HepG2 (cell line): ENCODE measurements around the gene ZBTB7A. TPM values are rescaled to one million over a fixed set of nuclear protein-coding genes. Genes with fewer than 3 reads are reported as not detected.

Experiments used
- ATAC-seq: fragments of 200-7000 bp; cut with Tn5 transposase; 3 replicates; pipeline ENCODE4 v1.9.1; 2020; ENCODE audit warnings: mild to moderate bottlenecking, moderate library complexity
- BruUV-seq: library from RNA; stranded (reverse); fragments of 400-500 nt; replicated peaks from 2 replicates; lab custom pipeline; 2021; lab: Mats Ljungman, UMichigan
- CTCF ChIA-PET: fragments of 300-600 bp; formaldehyde crosslinking; extraction: SDS; loops from one replicate; lab custom pipeline; 2021; ENCODE audit warnings: low total read pairs, inconsistent platforms, low intra/inter-chr PET ratio; lab: Yijun Ruan, JAX
- POLR2A ChIA-PET: fragments of 350-600 bp; sonication (Branson Sonifier 250); formaldehyde crosslinking; loops from one replicate; lab custom pipeline; 2020; ENCODE audit warnings: antibody characterized with exemption, inconsistent platforms; lab: Yijun Ruan, JAX
- DNase-seq: peaks from one replicate; pipeline ENCODE4 v3.0.0-alpha.2; 2015; ENCODE audit warnings: low spot score
- FAIRE-seq: peaks from 3 replicates; lab custom pipeline; 2011; peaks lifted over from hg19 to GRCh38; lab: Jason Lieb, UNC
- H2AFZ ChIP-seq: one replicate; pipeline ENCODE4 v1.6.1; 2011; ENCODE audit warnings: low read length, inconsistent platforms
- H3K27ac ChIP-seq: fragments of 300-600 bp; 3 replicates; pipeline ENCODE4 v1.8.0; 2011; ENCODE audit warnings: mixed run types, mild to moderate bottlenecking, mixed read lengths, low read length, inconsistent platforms; ENCODE audit not compliant: insufficient read depth; ENCODE audit errors: extremely low read length
- H3K27me3 ChIP-seq, 2 experiments: fragments of 200-600 bp in 1 of 2; 2 replicates in 1 of 2; 3 replicates in 1 of 2; pipeline versions ENCODE4 v1.6.0 to v1.8.0; 2011; ENCODE audit warnings: low read length in 2 of 2, mild to moderate bottlenecking in 2 of 2, moderate library complexity in 2 of 2, inconsistent platforms in 1 of 2; ENCODE audit not compliant: insufficient read depth in 2 of 2, control insufficient read depth in 1 of 2
- H3K36me3 ChIP-seq, 2 experiments: fragments of 200-600 bp in 1 of 2; replicated peaks in 1 of 2; 2 replicates in 1 of 2; 3 replicates in 1 of 2; pipeline versions ENCODE4 v1.5.1 to v1.8.0; 2011; ENCODE audit warnings: low read length in 2 of 2, inconsistent platforms in 1 of 2; ENCODE audit not compliant: insufficient read depth in 2 of 2, control insufficient read depth in 1 of 2
- H3K4me1 ChIP-seq: 2 replicates; pipeline ENCODE4 v1.5.1; 2012; ENCODE audit warnings: low read length, inconsistent platforms; ENCODE audit not compliant: insufficient read depth
- H3K4me2 ChIP-seq: 2 replicates; pipeline ENCODE4 v1.6.0; 2011; ENCODE audit warnings: low read depth, low read length, inconsistent platforms
- H3K4me3 ChIP-seq, 3 experiments: fragments of 200-600 bp in 1 of 3; sonication (generic), shearing (Covaris generic) in 1 of 3; replicated peaks in 1 of 3; 2 replicates each; pipeline ENCODE4 v1.5.1; 2011 to 2016; ENCODE audit warnings: low read length in 3 of 3, inconsistent platforms in 2 of 3, low read depth in 2 of 3, mild to moderate bottlenecking in 2 of 3, control low read depth in 1 of 3, mixed read lengths in 1 of 3; ENCODE audit not compliant: insufficient read depth in 1 of 3
- H3K79me2 ChIP-seq: one replicate; pipeline ENCODE4 v1.6.1; 2011; ENCODE audit warnings: low read length, inconsistent platforms; ENCODE audit not compliant: insufficient read depth
- H3K9ac ChIP-seq: 2 replicates; pipeline ENCODE4 v1.6.0; 2011; ENCODE audit warnings: mild to moderate bottlenecking, low read depth, low read length, inconsistent platforms; ENCODE audit not compliant: insufficient read depth
- H3K9me3 ChIP-seq: 2 replicates; pipeline ENCODE4 v1.5.1; 2012; ENCODE audit warnings: mild to moderate bottlenecking, low read length
- H4K20me1 ChIP-seq: 2 replicates; pipeline ENCODE4 v1.6.0; 2011; ENCODE audit warnings: inconsistent platforms, mild to moderate bottlenecking, low read length, moderate library complexity; ENCODE audit not compliant: insufficient read depth
- CBX5 ChIP-seq: sonication (generic); formaldehyde crosslinking; IDR thresholded peaks from 2 replicates; pipeline ENCODE4 v1.4.0; 2020; ENCODE audit warnings: missing genetic modification reagents, borderline replicate concordance
- CSRNP1 ChIP-seq: sonication (generic); formaldehyde crosslinking; IDR thresholded peaks from 2 replicates; pipeline ENCODE4 v1.8.1; 2023; ENCODE audit warnings: mild to moderate bottlenecking, missing genetic modification reagents
- GATAD2A ChIP-seq: IDR thresholded peaks from 2 replicates; pipeline ENCODE4 v1.6.1; 2016
- HNRNPK ChIP-seq: fragments of 200-400 bp; formaldehyde crosslinking; IDR thresholded peaks from 2 replicates; pipeline ENCODE4 v1.6.1; 2018; ENCODE audit warnings: low read length, low read depth, moderate library complexity, mild to moderate bottlenecking; ENCODE audit not compliant: poor library complexity, severe bottlenecking
- HNRNPL ChIP-seq: fragments of 200-400 bp; formaldehyde crosslinking; IDR thresholded peaks from 2 replicates; pipeline ENCODE4 v1.6.1; 2017; ENCODE audit warnings: mild to moderate bottlenecking, low read depth, low read length
- JUNB ChIP-seq: sonication (generic); formaldehyde crosslinking; IDR thresholded peaks from 2 replicates; pipeline ENCODE4 v1.8.0; 2022; ENCODE audit warnings: missing genetic modification reagents, mild to moderate bottlenecking, borderline replicate concordance
- MYNN ChIP-seq: sonication (generic); formaldehyde crosslinking; IDR thresholded peaks from 2 replicates; pipeline ENCODE4 v1.4.0; 2020; ENCODE audit warnings: mild to moderate bottlenecking, low read depth, missing genetic modification reagents
- PHF21A ChIP-seq: sonication (generic); formaldehyde crosslinking; IDR thresholded peaks from 2 replicates; pipeline ENCODE4 v1.5.0; 2020; ENCODE audit warnings: mild to moderate bottlenecking, missing genetic modification reagents
- POLR2G ChIP-seq: fragments of 200-400 bp; formaldehyde crosslinking; IDR thresholded peaks from 2 replicates; pipeline ENCODE4 v1.6.1; 2018; ENCODE audit warnings: mild to moderate bottlenecking, low read depth, low read length, moderate library complexity
- SMAD9 ChIP-seq: sonication (generic); formaldehyde crosslinking; IDR thresholded peaks from 2 replicates; pipeline ENCODE4 v1.5.1; 2020; ENCODE audit warnings: mild to moderate bottlenecking, missing genetic modification reagents
- STAT5B ChIP-seq: sonication (generic); formaldehyde crosslinking; IDR thresholded peaks from 2 replicates; pipeline ENCODE4 v1.4.0; 2020; ENCODE audit warnings: missing genetic modification reagents
- TOE1 ChIP-seq: sonication (generic); formaldehyde crosslinking; IDR thresholded peaks from 2 replicates; pipeline ENCODE4 v1.4.0; 2020; ENCODE audit warnings: mild to moderate bottlenecking, missing genetic modification reagents
- ZFP90 ChIP-seq: sonication (generic); formaldehyde crosslinking; IDR thresholded peaks from 2 replicates; pipeline ENCODE4 v1.8.0; 2022; ENCODE audit warnings: missing genetic modification reagents, mild to moderate bottlenecking, inconsistent platforms, borderline replicate concordance
- ZNF256 ChIP-seq: sonication (generic); formaldehyde crosslinking; conservative IDR thresholded peaks from 2 replicates; pipeline ENCODE4 v1.4.0; 2020; ENCODE audit warnings: missing genetic modification reagents
- ZNF292 ChIP-seq: sonication (generic); formaldehyde crosslinking; IDR thresholded peaks from 2 replicates; pipeline ENCODE4 v1.8.1; 2022; ENCODE audit warnings: mild to moderate bottlenecking, low read depth, missing genetic modification reagents, borderline replicate concordance
- ZNF441 ChIP-seq: sonication (generic); formaldehyde crosslinking; IDR thresholded peaks from 2 replicates; pipeline ENCODE4 v1.7.0; 2021; ENCODE audit warnings: missing genetic modification reagents, borderline replicate concordance
- ZNF607 ChIP-seq: sonication (generic); formaldehyde crosslinking; IDR thresholded peaks from 2 replicates; pipeline ENCODE4 v1.5.1; 2020; ENCODE audit warnings: missing genetic modification reagents, mild to moderate bottlenecking, borderline replicate concordance
- ZNF652 ChIP-seq: IDR thresholded peaks from 2 replicates; pipeline ENCODE4 v1.6.1; 2016; ENCODE audit warnings: low read depth, borderline replicate concordance
- ZNF792 ChIP-seq: IDR thresholded peaks from 2 replicates; pipeline ENCODE4 v1.6.1; 2016
- ZNF816 ChIP-seq: sonication (generic); formaldehyde crosslinking; IDR thresholded peaks from 2 replicates; pipeline ENCODE4 v1.8.0; 2022; ENCODE audit warnings: missing genetic modification reagents, mild to moderate bottlenecking, borderline replicate concordance
- ZNF878 ChIP-seq: sonication (generic); formaldehyde crosslinking; IDR thresholded peaks from 2 replicates; pipeline ENCODE4 v1.8.1; 2023; ENCODE audit warnings: mild to moderate bottlenecking, missing genetic modification reagents, moderate library complexity
- WGBS: methylation state at CpG from one replicate; pipeline ENCODE4 v1.1.6; 2017; ENCODE audit warnings: low lambda C conversion rate; 5-methylcytosine and 5-hydroxymethylcytosine counted together
- in situ Hi-C: cut with HindIII; loops from 2 replicates; pipeline ENCODE4 v1.10.0; 2017; ENCODE audit warnings: low pct_unique_long_range_greater_than_20kb; ENCODE audit not compliant: extremely low pct_ligation_motif_present
- intact Hi-C: fragments of 100-400 bp; cut with micrococcal nuclease; formaldehyde crosslinking; loops from one replicate; pipeline ENCODE4 v1.10.0; 2022; ENCODE audit not compliant: unreplicated experiment
- polyA plus RNA-seq, 8 experiments: library from polyadenylated mRNA; depleted of rRNA in 3 of 8; stranded (reverse) in 7 of 8; unstranded in 1 of 8; fragments of >200 nt; fragmentation: Illumina TruSeq in 4 of 8; extraction: Trizol in 4 of 8; gene quantifications; 2 replicates each; pipeline versions ENCODE4 v1.2.1 to v1.2.3, GENCODE V29; 2011 to 2016; ENCODE audit warnings: low read depth in 4 of 8, missing spikeins in 1 of 8, mixed read lengths in 1 of 8; ENCODE audit not compliant: insufficient read depth in 1 of 8
- total RNA-seq, 5 experiments: library from RNA; depleted of rRNA; stranded (reverse); fragments of >200 nt; fragmentation: Illumina TruSeq; extraction: Trizol; gene quantifications; 2 replicates each; pipeline ENCODE4 v1.2.3, GENCODE V29; 2016; ENCODE audit warnings: low read depth in 1 of 5
- TF ChIP-seq, protein P1 (sequence below): sonication (generic); formaldehyde crosslinking; IDR thresholded peaks from 2 replicates; pipeline ENCODE4 v1.9.0; 2021; ENCODE audit warnings: missing genetic modification reagents, mild to moderate bottlenecking, borderline replicate concordance
- TF ChIP-seq, protein P2 (sequence below): sonication (generic); formaldehyde crosslinking; IDR thresholded peaks from 2 replicates; pipeline ENCODE4 v1.8.0; 2022; ENCODE audit warnings: mild to moderate bottlenecking, missing genetic modification reagents, moderate library complexity
- TF ChIP-seq, protein P3 (sequence below): IDR thresholded peaks from 2 replicates; pipeline ENCODE4 v1.6.1; 2016; ENCODE audit warnings: low read depth, borderline replicate concordance

ZBTB7A gene
- total and polyA plus RNA-seq, 2 of the 13 experiments (the other 11 are each of a cell fraction or from before 2014, with no cell fraction given), result 3.6 to 4.0 TPM

GRCh38 chr19:4042731-4043082 lies 24.0 kb downstream of the ZBTB7A start:
- no peak for FAIRE-seq
- TF ChIP-seq ZFP90 (CRISPR knock-in tag), result 0 out of 2 replicates have a peak, but pooled peaks have one; percentile 62
- TF ChIP-seq ZNF652, result no peak
- TF ChIP-seq TOE1 (CRISPR knock-in tag), result no peak
- TF ChIP-seq, protein P1, sequence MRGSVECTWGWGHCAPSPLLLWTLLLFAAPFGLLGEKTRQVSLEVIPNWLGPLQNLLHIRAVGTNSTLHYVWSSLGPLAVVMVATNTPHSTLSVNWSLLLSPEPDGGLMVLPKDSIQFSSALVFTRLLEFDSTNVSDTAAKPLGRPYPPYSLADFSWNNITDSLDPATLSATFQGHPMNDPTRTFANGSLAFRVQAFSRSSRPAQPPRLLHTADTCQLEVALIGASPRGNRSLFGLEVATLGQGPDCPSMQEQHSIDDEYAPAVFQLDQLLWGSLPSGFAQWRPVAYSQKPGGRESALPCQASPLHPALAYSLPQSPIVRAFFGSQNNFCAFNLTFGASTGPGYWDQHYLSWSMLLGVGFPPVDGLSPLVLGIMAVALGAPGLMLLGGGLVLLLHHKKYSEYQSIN (CRISPR knock-in tag), result no peak
- TF ChIP-seq STAT5B (CRISPR knock-in tag), result no peak
- no peak for TF ChIP-seq ZNF256 (CRISPR knock-in tag)
- no peak for TF ChIP-seq ZNF292 (CRISPR knock-in tag)
- TF ChIP-seq, protein P2, sequence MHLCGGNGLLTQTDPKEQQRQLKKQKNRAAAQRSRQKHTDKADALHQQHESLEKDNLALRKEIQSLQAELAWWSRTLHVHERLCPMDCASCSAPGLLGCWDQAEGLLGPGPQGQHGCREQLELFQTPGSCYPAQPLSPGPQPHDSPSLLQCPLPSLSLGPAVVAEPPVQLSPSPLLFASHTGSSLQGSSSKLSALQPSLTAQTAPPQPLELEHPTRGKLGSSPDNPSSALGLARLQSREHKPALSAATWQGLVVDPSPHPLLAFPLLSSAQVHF (CRISPR knock-in tag), result no peak
- TF ChIP-seq HNRNPK, result no peak
- no peak for TF ChIP-seq SMAD9 (CRISPR knock-in tag)
- no peak for TF ChIP-seq CSRNP1 (CRISPR knock-in tag)
- TF ChIP-seq PHF21A (CRISPR knock-in tag), result no peak
- TF ChIP-seq GATAD2A (CRISPR knock-in tag), result no peak
- TF ChIP-seq CBX5 (CRISPR knock-in tag), result no peak
- TF ChIP-seq MYNN (CRISPR knock-in tag), result no peak
- TF ChIP-seq, protein P3, sequence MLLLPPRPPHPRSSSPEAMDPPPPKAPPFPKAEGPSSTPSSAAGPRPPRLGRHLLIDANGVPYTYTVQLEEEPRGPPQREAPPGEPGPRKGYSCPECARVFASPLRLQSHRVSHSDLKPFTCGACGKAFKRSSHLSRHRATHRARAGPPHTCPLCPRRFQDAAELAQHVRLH (CRISPR knock-in tag), result no peak
- no peak for TF ChIP-seq ZNF792
- TF ChIP-seq JUNB, result no peak
- no peak for TF ChIP-seq ZNF878 (CRISPR knock-in tag)
- TF ChIP-seq HNRNPL, result peak; percentile 90
- no peak for TF ChIP-seq ZNF441 (CRISPR knock-in tag)
- TF ChIP-seq ZNF607 (CRISPR knock-in tag), result no peak
- TF ChIP-seq ZNF816 (CRISPR knock-in tag), result no peak
- 0 out of 2 replicates have a peak, but pooled peaks have one; percentile 39 for TF ChIP-seq POLR2G

More at GRCh38 chr19:4042731-4043082, 24.0 kb downstream of the ZBTB7A start:
- BruUV-seq, result no TSS peak
- ChIA-PET POLR2A (interaction anchor here (2.8 kb wide), 1 partner anchor 10 kb away, joined by 11 read pairs; no protein-coding TSS in a partner anchor), CTCF (no interaction called here)
- Histone ChIP-seq H3K4me1 (no peaks in the 10 kb centered on the region; the same call in 1 of the 2 replicates), H3K27me3 (no peaks in the 10 kb centered on the region; a peak in 1 of 5 replicates), H3K9ac (no peak overlapping the region), H3K79me2 (no peaks in the 10 kb centered on the region), H3K36me3 (peaks cover 6 to 10% of the 10 kb centered on the region in 2 experiments; a peak in 4 of 5 replicates), H3K4me2 (no peak overlapping the region), H2AFZ (no peak overlapping the region), H3K4me3 (no peak overlapping the region), H3K9me3 (no peaks in the 10 kb centered on the region), H4K20me1 (peaks cover 8% of the 10 kb centered on the region; the same call in 1 of the 2 replicates), H3K27ac (no peak overlapping the region)
- in situ Hi-C loops, result no loop called here
- WGBS, result 80% methylated on average over 11 of the region's 14 CpGs
- ATAC-seq (peak; percentile 9), DNase-seq (no peak)
- intact Hi-C loops, result no loop called here
